NCI-H524 treated with DMSO at 0.1 percent for 48 hours (cell line): Measurements from ENCODE around the gene XYLT1.
A peak's percentile ranks its signal among the peaks of the same experiment; 100 is the strongest.

Experiments used
- DNase-seq: peaks from one replicate; lab custom pipeline; 2025; lab: John Stamatoyannopoulos, UW

XYLT1 gene

DNA sequence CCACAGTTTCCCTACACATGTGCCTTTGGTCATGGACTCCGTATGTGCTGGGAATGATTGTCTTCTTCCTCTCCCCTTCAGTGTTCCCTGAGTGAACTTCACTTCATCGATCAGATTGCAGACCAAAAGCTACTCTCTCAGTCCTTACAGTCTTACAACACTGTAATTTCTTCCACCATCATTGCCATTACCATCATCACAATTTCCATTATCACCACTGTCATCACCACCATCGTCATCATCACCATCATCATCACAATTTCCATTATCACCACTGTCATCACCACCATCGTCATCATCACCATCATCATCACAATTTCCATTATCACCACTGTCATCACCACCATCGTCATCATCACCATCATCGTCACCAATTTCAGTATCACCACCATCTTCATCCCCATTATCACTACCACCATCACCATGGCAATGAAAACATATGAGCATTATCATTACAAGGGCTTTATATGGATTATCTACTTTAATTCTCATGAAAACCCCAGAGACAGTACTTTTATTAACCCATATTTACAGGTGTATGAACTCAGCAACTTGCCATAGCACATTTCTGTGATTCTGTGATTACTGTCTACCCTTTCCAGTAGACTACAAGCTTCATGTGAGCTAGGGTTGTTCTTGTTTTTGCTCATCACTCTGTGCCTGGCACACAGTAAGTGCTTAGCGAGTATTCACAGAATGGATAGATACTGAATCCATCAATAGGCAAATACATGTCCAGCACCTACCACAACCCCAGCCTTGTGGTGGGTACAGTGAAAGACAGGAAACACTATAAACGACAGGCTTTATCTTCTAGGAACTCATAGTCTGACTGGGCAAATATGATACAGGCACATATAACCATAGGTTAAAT is 327.0 kb downstream of the XYLT1 start:
- no peak for DNase-seq

DNA sequence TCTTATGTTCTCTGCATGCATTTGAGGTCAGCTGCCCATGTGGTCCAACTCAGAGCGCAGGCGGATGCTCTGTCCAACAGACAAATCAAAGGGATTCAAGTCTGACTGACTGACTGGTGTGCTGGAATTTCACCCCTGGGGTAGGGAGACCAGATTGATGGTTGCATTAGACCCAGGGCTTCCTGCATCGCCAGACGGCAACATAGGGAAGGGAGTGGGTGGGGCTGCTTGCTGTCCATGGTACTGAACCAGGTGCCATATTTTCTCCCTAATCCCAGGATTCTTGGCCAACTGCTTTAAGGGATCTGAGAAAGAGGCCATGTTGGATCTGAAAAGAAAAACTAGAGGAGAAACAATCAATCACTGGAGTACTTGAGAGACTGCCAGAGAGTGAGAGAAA is 332.0 kb downstream of the XYLT1 start:
- DNase-seq: no peak

DNA sequence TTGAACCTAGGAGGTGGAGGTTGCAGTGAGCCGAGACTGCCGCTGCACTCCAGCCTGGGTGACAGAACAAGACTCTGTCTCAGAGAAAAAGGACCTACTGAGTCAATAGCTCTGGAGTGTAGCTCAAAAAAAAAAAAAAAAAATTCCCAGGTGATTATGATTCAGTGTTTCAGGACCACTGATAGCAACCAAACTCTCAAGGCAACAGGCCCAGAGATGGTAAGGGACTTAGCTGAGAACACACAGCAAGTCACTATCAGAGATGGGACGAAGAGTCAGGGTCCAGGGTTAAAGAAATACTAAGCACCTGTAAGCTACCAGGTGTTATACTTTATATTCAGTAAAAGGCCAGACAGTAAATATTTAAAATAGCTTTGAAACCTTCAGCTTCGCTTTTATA is 335.3 kb downstream of the XYLT1 start:
- no peak for DNase-seq

DNA sequence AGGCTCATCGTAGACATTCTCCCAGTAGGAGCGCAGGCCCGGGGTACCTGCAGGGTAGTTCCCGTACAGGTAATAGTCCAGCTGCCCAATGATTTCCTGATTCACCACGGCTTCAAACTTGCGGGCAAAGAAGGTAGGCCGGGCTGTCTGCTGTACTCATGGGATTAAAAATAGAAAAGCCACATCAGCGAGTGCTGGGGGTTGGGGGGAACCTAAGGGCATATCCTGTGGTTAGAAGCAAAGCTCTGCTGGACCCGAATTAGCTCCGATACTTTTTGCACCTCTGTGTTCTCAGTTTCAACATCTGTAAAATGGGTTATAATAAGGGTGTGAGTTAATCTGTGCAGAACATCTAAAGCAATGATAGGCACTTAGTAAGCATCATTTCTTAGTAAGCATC is 336.2 kb downstream of the XYLT1 start:
- no peak for DNase-seq

DNA sequence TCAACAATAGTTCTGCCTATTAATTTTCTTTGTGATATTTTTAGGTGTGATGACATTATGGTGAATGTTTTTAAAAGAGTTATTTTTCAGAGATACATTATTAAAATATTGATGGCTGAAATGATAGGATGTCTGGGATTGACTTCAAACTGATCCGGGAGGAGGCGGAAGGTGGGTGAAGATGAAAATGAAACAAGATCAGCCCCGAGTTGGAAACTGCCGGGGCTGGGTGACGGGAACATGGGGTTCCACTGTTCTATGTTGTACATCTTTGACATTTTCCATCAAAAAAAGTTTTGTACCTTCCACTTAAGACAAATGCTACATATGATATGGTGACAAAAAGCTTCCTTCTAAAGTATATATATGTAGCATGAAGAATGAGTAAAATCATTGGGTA is 336.9 kb downstream of the XYLT1 start:
- DNase-seq: no peak

DNA sequence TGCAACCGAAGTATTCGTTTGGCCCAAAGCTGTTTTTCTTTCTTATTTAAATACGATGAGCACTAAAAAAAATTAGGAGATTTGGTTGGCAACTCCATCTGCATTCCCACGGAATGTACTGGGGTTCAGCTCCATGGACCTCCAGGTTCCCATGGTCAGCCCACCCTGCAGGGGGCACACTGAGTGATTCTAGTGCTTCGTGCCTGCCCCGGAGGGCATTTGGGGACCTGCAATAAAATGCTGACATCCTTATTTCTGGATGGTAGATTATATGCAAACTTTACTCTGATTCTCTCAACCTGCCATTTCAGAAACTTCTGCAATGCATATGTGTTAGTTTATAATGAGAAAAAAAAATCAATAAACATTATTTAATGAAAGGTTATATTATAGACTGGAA is 339.4 kb downstream of the XYLT1 start:
- DNase-seq: no peak

DNA sequence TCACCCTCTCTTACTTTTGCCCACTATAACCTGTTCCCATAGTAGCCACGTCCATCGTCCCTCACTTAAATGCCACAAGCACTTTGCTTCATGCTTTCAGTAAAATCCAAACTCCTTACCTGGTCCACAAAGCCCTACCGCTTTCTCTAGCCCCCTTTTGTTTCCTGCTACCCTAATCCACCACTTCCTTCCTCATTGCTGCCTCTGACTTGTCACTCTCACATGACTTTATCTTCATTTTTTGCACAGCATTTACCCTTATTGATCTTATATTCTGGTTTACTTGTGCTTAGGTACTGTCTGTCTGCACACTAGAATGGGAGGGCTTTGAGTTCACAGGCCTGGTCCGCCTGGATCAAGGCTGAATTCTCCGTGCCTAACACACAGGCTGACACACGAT is 340.0 kb downstream of the XYLT1 start:
- no peak for DNase-seq

DNA sequence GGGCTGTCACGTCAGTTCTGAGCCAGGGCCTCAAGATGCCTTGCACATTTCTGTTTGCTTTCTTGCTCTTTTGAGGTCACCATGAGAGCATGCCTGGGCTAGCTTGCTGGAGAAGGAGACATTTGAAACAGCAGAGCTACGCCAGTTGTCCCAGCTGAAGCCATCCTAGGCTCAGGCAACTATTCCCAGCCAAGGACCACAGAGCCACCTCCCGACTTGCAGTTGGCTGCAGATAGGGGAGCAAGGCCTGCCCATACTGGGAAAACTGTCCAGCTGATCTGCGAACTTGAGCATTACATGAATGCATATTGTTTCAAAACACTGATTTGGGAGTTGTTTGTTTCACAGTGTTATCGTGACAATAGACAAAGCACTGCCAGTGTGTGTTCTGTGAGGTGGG is 340.8 kb downstream of the XYLT1 start:
- no peak for DNase-seq

DNA sequence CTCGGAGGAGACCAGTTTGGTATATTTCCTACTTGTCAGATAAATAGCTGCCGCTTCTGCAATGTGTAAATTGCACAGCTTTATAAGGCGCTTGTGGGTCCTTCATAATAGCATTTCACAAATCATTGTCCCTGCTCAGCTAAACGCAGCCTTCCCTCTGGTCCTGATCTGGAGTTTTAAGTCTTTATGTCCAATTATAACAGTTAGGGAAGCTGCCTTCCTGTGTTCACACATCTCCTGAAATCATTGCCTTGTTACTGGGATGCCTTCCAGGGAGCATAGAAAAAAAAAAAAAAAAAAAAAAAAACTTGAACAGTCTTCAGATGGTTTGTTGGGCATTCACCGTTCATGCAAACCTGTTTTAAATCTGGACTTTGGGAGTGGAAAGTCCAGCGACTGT is 342.0 kb downstream of the XYLT1 start:
- no peak for DNase-seq

DNA sequence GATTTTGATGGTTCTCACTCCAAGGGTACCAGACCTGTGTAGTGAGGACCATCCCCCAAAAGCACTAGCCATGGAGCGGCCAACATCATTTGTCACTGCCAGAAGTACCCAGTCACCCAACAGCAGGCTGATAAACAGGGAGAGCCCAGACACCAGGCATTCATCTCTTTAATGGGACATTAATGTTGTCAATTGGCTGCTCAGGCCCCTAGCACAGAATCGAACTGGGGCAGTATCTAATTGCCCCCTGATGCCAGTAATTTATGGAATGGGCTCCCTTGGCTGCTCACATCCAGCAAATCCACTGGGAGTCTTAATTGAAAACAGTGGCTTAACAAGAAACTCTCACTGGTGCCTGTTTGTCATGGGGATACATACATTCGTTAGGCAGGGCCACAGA is 344.6 kb downstream of the XYLT1 start:
- DNase-seq: no peak

DNA sequence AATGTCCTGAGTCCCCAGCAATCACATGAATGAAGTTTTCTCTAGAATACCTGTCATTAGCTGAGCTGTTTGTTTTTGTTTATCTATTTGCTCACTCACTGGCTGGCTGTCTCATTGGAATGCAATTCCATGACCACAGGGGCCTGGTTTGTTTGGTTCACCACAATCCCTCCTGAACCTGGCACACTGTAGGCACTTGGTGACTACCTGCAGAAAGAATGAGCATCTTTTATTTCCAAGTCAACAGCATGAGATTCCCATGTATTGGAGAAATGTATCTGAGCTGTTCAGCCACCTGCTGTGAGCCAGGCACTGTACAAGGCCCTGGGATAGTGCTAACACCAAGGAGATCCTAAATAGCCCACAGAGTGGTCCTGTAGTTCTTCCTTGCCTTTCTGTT is 345.1 kb downstream of the XYLT1 start:
- no peak for DNase-seq

DNA sequence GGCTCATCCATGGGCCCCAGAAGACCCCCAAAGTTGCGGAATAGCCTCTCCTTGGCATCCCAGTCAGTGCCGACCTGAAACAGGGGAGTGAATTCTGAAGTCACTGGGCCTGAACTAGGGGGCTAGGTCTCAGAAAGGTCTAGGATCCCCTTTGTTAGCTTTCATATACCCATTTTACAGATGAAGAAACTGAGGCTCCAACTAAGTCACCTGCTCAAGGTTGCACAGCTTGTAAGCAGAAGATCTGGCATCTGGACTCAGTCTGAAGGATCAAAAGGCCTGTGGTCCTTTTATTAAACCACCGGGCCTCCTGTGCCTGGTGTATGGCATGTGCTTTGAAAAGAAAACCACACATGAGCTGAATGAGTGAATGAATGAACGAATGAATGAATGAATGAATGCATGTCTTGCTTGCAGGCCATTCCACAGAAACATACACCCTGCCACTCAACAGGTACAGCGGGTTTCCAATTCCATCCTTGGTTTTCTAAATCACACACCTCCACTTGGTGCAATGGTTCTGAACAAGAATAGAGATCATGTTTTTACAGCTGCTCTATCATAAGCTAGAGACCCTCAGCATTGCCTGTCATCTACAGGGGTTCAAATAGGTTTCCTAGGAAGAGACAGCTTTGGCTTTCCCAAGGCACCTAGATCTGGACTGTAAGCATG is 352.7 kb downstream of the XYLT1 start:
- DNase-seq: no peak

DNA sequence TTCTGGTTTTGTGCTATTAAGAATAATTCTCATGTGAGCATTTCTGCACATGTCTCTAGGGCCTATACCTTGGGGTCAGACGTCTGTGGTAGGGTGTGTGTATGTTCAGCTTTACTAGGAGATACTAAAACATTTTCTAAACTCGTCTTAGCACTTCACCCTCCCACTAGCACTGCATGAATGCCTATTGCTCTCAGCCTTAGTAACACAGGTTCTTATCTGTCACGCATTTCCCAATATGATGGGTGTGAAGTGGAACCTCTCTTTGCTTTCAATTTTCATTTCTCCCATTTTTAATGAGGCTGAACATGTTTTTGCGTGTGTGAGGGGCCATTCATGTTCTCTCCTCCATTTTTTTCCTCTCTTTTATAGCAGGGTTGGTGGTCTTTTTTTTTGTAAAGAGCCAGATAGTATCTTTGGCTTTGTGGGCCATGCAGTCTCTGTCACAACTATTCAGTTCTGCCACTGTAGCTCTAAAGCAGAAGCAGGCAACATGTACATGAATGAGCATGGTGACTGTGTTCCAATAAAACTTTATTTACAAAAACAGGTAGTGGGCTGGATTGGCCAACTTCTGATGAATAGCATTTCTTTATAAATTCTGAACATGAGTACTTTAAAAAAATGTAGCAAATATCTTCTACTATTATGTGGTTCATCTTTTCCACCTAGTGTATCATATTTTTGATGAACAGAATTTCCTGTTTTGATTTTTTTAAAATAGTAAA is 354.0 kb downstream of the XYLT1 start:
- DNase-seq: no peak

DNA sequence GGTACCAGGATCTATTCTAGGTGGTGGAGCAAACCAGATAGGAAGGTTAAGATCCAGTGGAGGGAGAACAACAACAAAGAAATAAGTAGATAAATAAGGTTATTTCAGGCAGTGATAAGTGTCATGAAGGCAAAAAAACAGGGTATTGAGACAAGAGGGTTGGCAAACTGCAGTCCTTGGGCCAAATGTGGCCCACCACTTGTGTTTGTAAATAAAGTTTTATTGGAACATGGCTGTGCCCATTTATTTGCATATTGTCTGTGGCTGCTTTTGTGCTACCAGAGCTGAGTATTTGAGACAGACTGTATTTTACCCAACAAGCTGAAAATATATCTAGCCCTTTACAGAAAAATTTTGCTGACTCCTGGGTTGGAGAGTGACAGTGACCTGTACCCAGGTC is 361.3 kb downstream of the XYLT1 start:
- DNase-seq: no peak

DNA sequence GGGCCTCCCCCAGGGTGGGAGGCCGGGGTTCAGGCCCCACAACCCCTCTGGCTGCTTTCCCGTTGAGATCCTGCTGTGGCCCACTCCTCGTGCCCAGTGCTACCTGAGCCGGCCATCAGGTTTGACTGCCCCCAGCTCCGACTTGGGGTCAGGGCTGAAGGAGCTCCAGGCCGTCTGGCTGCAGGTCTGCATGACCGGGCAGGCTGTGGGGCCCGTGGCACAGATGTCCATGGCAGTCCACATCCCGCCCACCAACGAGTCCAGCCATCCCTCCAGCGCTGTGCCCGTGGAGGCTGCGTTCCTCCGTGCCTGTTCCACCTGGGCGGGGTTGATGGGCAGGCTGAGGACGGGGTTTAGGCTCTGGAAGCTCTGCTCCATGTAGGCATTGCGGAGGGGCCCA is 362.2 kb downstream of the XYLT1 start:
- no peak for DNase-seq

DNA sequence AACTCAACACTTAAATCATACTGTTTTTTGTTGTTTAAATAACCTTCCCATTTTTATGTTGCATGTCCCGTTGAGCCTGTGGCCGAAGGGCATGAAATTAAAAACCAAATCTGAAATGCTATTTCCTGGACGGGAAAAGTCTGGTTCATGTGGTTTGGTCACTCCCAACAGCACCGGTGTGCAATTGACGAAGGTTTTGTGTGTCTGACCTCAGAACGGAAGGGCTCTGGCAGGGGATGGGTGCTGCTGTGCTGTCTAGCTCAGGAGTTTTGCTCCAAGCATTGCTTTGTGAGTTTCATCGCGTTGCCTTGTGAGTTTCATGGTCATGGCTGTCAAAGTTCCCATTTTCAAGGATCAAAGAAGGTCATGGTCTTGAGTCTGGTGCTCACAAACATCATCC is 363.3 kb downstream of the XYLT1 start:
- no peak for DNase-seq

DNA sequence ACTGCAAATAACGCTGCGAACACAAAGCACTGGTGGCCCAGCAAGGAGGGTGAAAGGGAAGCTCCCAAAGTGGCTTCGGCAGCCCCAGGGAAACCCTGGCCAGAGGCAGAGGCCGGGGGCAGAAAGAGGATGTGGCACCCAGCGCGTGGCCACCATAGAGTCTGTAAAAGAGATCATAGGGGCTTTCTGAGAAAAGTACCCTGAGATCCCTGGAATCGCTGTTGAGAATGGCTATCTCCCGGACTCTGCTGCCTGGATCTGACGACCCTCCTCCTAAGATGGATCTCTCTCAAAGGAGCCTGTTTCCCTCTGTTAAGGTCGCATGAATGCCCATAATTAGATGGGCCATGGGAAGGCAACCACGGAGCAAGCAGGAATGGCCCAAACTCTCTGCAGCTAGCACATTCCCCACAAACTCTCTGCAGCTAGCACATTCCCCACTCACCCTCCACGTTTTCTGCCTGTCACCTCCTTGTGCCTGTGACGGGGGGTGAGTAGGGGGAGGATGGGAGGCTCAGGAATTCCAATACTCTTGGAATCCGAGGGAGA is 364.4 kb downstream of the XYLT1 start:
- no peak for DNase-seq

DNA sequence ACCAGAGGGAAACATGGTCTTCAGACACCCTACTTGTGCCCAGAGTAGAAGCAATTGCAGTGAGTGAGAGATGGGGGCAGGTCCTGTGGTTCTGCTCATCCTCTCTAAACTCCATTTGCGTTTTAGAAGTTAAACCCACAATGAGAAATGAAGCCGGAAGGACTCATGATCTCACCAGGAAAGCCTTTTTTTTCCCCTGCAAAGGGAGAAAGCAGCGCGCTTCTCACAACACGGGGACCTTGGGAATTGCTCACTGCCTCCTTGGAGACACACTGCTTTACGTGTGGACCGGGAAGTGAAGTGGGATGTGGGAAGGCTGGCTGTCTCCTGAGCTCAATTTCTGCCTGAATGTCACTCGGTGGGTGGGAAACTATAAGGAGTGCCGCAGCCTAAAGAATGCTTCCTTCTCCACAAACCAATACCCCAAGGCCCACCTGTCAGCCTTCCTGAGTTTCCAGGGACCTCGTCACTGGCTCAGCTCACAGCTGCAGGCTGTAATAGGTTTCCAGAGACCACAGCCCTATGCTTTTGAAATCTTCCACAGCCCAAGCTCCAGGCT is 365.4 kb downstream of the XYLT1 start:
- DNase-seq: no peak

DNA sequence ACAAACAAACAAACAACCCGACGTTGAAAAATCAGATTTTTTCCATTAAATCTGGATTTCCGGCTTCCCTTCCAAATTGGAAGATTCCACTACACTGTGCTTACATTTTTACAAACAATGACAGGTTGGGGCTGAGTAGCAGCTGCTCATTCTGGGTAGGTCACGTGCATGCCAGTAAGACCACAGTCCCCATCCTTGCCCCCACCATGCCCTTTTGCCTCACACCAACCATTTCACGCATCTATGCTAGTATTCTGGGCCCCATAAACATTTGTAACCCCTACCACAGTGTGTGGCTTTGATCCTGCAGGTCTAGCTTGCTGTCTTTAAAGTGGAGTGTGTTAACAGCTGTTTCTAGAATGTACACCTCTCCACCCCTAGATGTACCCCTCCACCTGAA is 366.1 kb downstream of the XYLT1 start:
- DNase-seq: no peak

DNA sequence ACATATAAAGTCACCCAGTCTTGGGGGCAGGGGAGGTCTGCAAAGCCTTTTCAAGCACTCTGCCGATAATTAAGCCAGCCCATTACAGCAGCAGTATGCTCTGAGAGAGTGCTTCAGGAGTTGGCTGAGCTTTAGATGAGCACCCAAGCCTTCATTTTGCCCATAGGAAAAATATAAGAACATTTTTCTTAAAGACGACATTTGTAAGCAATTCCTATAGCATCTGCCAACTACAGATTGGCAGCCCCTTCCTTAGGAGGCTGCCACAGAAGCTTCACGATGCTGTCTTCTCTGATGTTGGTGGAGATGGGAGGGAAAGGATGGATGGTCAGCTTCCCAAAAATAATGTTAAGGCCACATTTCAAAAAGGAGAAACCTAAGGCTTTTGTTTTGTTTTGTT is 367.5 kb downstream of the XYLT1 start:
- peak; percentile 13 for DNase-seq

DNA sequence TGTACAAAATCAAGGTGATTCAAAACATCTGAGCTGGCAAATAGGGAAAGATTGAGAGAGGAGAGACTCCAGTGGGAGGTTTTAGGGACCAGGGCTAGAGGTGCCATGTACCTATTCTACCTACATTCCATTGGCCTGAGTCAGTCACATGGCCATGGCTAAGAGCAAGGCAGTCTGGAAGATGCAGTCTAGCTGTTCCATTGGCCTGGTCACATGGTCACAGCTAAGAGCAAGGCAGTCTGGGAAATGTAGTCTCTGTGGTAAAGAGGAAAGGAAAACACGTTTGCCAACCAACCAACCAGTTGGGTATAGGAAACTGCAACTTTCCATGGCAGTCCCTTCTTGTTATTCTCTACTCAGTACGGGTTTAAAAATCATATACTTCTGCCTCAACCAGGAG is 369.1 kb downstream of the XYLT1 start:
- DNase-seq: peak; percentile 62

DNA sequence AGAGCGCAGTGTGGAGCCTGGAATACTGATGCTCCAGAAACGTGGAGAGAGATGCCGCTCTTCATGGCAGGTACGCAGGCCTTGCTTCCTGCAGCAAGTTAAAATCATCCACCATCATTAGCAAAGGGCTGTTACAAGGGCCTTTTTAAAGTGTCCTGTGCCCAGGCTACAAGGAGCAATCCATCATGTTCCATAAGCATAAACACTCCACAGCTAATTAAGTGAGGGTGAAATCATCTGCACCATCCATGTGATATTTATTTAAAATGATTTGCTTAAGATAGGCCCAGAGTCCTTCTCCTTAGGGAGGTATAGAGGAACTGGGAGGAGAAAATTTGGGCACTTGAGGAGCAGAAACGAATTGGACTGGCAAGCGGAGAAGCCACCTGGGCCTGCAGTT is 372.1 kb downstream of the XYLT1 start:
- DNase-seq: peak; percentile 75
